Germinal center (tissue), 1 donor: ENCODE results near the gene LRRC15.

Source experiments
- DNase-seq: peaks from one replicate; pipeline ENCODE4 v3.0.0; 2012; ENCODE audit warnings: mixed read lengths, low spot score

LRRC15 gene

GRCh38 chr3:194333212-194333980, 36.1 kb downstream of the LRRC15 start:
- peak; percentile 77 for DNase-seq

- DNase-seq = no peak
Measured at GRCh38 chr3:194332858-194333211, 36.7 kb downstream of the LRRC15 start.

GRCh38 chr3:194330579-194330978, 39.0 kb downstream of the LRRC15 start:
- DNase-seq = no peak

- DNase-seq = no peak
Measured at GRCh38 chr3:194330160-194330559, 39.4 kb downstream of the LRRC15 start.

GRCh38 chr3:194329583-194329965, 40.0 kb downstream of the LRRC15 start:
- DNase-seq = no peak

- DNase-seq = no peak
Measured at GRCh38 chr3:194328942-194329582, 40.5 kb downstream of the LRRC15 start.

- DNase-seq = no peak
Measured at GRCh38 chr3:194328053-194328657, 41.4 kb downstream of the LRRC15 start.

GRCh38 chr3:194327218-194328052, 42.1 kb downstream of the LRRC15 start:
- no peak for DNase-seq

- DNase-seq = no peak
Measured at GRCh38 chr3:194326968-194327217, 42.6 kb downstream of the LRRC15 start.

GRCh38 chr3:194326192-194326967, 43.2 kb downstream of the LRRC15 start:
- no peak for DNase-seq

- no peak for DNase-seq
Measured at GRCh38 chr3:194325424-194326153, 44.0 kb downstream of the LRRC15 start.

- no peak for DNase-seq
Measured at GRCh38 chr3:194324823-194325327, 44.7 kb downstream of the LRRC15 start.

- peak; percentile 41 for DNase-seq
Measured at GRCh38 chr3:194323785-194324735, 45.5 kb downstream of the LRRC15 start.

- no peak for DNase-seq
Measured at GRCh38 chr3:194322678-194323211, 46.8 kb downstream of the LRRC15 start.

GRCh38 chr3:194321693-194322640, 47.6 kb downstream of the LRRC15 start:
- DNase-seq = no peak

- no peak for DNase-seq
Measured at GRCh38 chr3:194320744-194321243, 48.7 kb downstream of the LRRC15 start.

GRCh38 chr3:194320100-194320499, 49.4 kb downstream of the LRRC15 start:
- no peak for DNase-seq

GRCh38 chr3:194318511-194319161, 50.9 kb downstream of the LRRC15 start:
- DNase-seq = no peak
